H1 (cell line): ENCODE results near the gene DEK. TPM values are rescaled to one million over a fixed set of nuclear protein-coding genes. Genes with fewer than 3 reads are reported as not detected.
A peak's percentile ranks its signal among the peaks of the same experiment; 100 is the strongest.

Experiments used
- CTCF ChIA-PET: fragments of 300-600 bp; sonication (Branson Sonifier 250); formaldehyde crosslinking; loops from one replicate; lab custom pipeline; 2021; ENCODE audit not compliant: partially characterized antibody; lab: Charles Lee
- POLR2A ChIA-PET: fragments of 300-600 bp; sonication (Branson Sonifier 250); formaldehyde crosslinking; loops from one replicate; lab custom pipeline; 2021; ENCODE audit warnings: inconsistent platforms; ENCODE audit not compliant: partially characterized antibody; lab: Charles Lee
- DNase-seq, 2 experiments: peaks; one replicate each; pipeline versions ENCODE4 v3.0.0 to v3.0.0-alpha.2; 2010 to 2022; ENCODE audit warnings: low spot score in 2 of 2, low read depth in 1 of 2, mixed read lengths in 1 of 2
- FAIRE-seq: peaks from 2 replicates; lab custom pipeline; 2011; peaks lifted over from hg19 to GRCh38; lab: Jason Lieb, UNC
- H2AFZ ChIP-seq: 2 replicates; pipeline ENCODE4 v1.8.1; 2012; ENCODE audit warnings: low read length, inconsistent platforms
- H2AK5ac ChIP-seq: 2 replicates; pipeline ENCODE4 v1.6.1; 2013; ENCODE audit warnings: low read depth, low read length
- H2BK120ac ChIP-seq: replicated peaks from 2 replicates; pipeline ENCODE3; 2013; ENCODE audit warnings: low read depth, low read length, inconsistent platforms
- H2BK12ac ChIP-seq: 2 replicates; pipeline ENCODE4 v1.6.1; 2013; ENCODE audit warnings: low read depth, low read length
- H2BK15ac ChIP-seq: 2 replicates; pipeline ENCODE4 v1.6.1; 2013; ENCODE audit warnings: low read length
- H2BK20ac ChIP-seq: 2 replicates; pipeline ENCODE4 v1.6.1; 2013; ENCODE audit warnings: low read length
- H2BK5ac ChIP-seq: 2 replicates; pipeline ENCODE4 v1.6.1; 2013; ENCODE audit warnings: low read depth, low read length
- H3K14ac ChIP-seq: 2 replicates; pipeline ENCODE4 v1.6.1; 2013; ENCODE audit warnings: inconsistent platforms; ENCODE audit not compliant: insufficient read length
- H3K18ac ChIP-seq: 2 replicates; pipeline ENCODE4 v1.6.1; 2013; ENCODE audit warnings: low read length; ENCODE audit errors: extremely low read depth
- H3K23ac ChIP-seq: 2 replicates; pipeline ENCODE4 v1.6.1; 2013; ENCODE audit warnings: inconsistent platforms; ENCODE audit not compliant: insufficient read length
- H3K23me2 ChIP-seq: 2 replicates; pipeline ENCODE4 v1.6.1; 2013; ENCODE audit warnings: low read depth, low read length
- H3K27ac ChIP-seq: 2 replicates; pipeline ENCODE4 v1.6.1; 2011; ENCODE audit warnings: low read depth, low read length, inconsistent platforms
- H3K27me3 ChIP-seq, 4 experiments: replicated peaks in 1 of 4; 1 replicate in 1 of 4; 2 replicates in 3 of 4; pipeline versions ENCODE4 v1.6.1 to v1.8.1; 2011 to 2013; ENCODE audit warnings: low read length in 3 of 4, mild to moderate bottlenecking in 3 of 4, inconsistent platforms in 2 of 4, mixed read lengths in 2 of 4, moderate library complexity in 1 of 4; ENCODE audit not compliant: control insufficient read depth in 3 of 4, insufficient read depth in 3 of 4; ENCODE audit errors: extremely low read depth in 1 of 4
- H3K36me3 ChIP-seq, 4 experiments: 2 replicates each; pipeline versions ENCODE4 v1.6.1 to v1.8.1; 2011 to 2013; ENCODE audit warnings: mild to moderate bottlenecking in 4 of 4, low read length in 3 of 4, moderate library complexity in 2 of 4, control low read depth in 1 of 4, inconsistent platforms in 1 of 4; ENCODE audit not compliant: insufficient read depth in 4 of 4, control insufficient read depth in 2 of 4
- H3K4ac ChIP-seq: replicated peaks from 2 replicates; pipeline ENCODE3; 2013; ENCODE audit warnings: low read length, low read depth, mixed read lengths, inconsistent platforms; ENCODE audit not compliant: insufficient read length
- H3K4me1 ChIP-seq, 4 experiments: replicated peaks in 1 of 4; 1 replicate in 1 of 4; 2 replicates in 3 of 4; pipeline versions ENCODE4 v1.6.1 to v1.8.1; 2011 to 2013; ENCODE audit warnings: low read length in 3 of 4, inconsistent platforms in 2 of 4, mixed read lengths in 1 of 4; ENCODE audit not compliant: insufficient read depth in 4 of 4, control insufficient read depth in 3 of 4
- H3K4me2 ChIP-seq, 2 experiments: 2 replicates each; pipeline versions ENCODE4 v1.6.1 to v1.8.1; 2011 to 2013; ENCODE audit warnings: low read depth in 2 of 2, low read length in 2 of 2, control low read depth in 1 of 2, inconsistent platforms in 1 of 2, mild to moderate bottlenecking in 1 of 2; ENCODE audit not compliant: insufficient read depth in 1 of 2
- H3K4me3 ChIP-seq, 4 experiments: fragments of 200-600, 300-600 bp in 1 of 4; sonication (generic), shearing (Covaris generic), sonication (Bioruptor Twin) in 1 of 4; 2 replicates each; pipeline versions ENCODE4 v1.5.1 to v1.8.1; 2011 to 2016; ENCODE audit warnings: low read length in 4 of 4, low read depth in 3 of 4, control low read depth in 2 of 4, inconsistent platforms in 2 of 4, mild to moderate bottlenecking in 2 of 4, mixed read lengths in 1 of 4, moderate library complexity in 1 of 4; ENCODE audit not compliant: insufficient read depth in 2 of 4; ENCODE audit errors: extremely low read depth in 1 of 4
- H3K56ac ChIP-seq: replicated peaks from 2 replicates; pipeline ENCODE3; 2013; ENCODE audit warnings: low read depth, mild to moderate bottlenecking, mixed read lengths, low read length, inconsistent platforms; ENCODE audit not compliant: insufficient read length
- H3K79me1 ChIP-seq: 2 replicates; pipeline ENCODE4 v1.6.1; 2013; ENCODE audit warnings: low read depth, low read length, control low read depth
- H3K79me2 ChIP-seq, 2 experiments: 2 replicates each; pipeline versions ENCODE4 v1.6.1 to v1.8.1; 2012 to 2013; ENCODE audit warnings: low read length in 2 of 2, mild to moderate bottlenecking in 2 of 2, inconsistent platforms in 1 of 2; ENCODE audit not compliant: insufficient read depth in 2 of 2, control insufficient read depth in 1 of 2
- H3K9ac ChIP-seq, 4 experiments: replicated peaks in 1 of 4; 1 replicate in 1 of 4; 2 replicates in 3 of 4; pipeline versions ENCODE4 v1.6.1 to v1.8.1; 2011 to 2013; ENCODE audit warnings: low read depth in 3 of 4, low read length in 3 of 4, control low read depth in 2 of 4, mild to moderate bottlenecking in 2 of 4, moderate library complexity in 2 of 4, inconsistent platforms in 1 of 4; ENCODE audit errors: extremely low read depth in 1 of 4
- H3K9me3 ChIP-seq, 2 experiments: 2 replicates each; pipeline versions ENCODE4 v1.6.1 to v1.8.1; 2012 to 2013; ENCODE audit warnings: mild to moderate bottlenecking in 2 of 2, moderate library complexity in 2 of 2, control low read depth in 1 of 2, inconsistent platforms in 1 of 2, low read depth in 1 of 2, low read length in 1 of 2, mixed read lengths in 1 of 2; ENCODE audit not compliant: insufficient read depth in 2 of 2
- H4K20me1 ChIP-seq, 2 experiments: replicated peaks in 1 of 2; 2 replicates each; pipeline versions ENCODE3 to v1.8.1; 2011 to 2013; ENCODE audit warnings: inconsistent platforms in 2 of 2, low read length in 2 of 2, mild to moderate bottlenecking in 1 of 2; ENCODE audit not compliant: insufficient read depth in 2 of 2, control insufficient read depth in 1 of 2
- H4K5ac ChIP-seq: 2 replicates; pipeline ENCODE4 v1.6.1; 2013; ENCODE audit warnings: low read length, low read depth, mixed read lengths, inconsistent platforms; ENCODE audit not compliant: insufficient read length
- H4K8ac ChIP-seq: 2 replicates; pipeline ENCODE4 v1.8.0; 2013; ENCODE audit warnings: mild to moderate bottlenecking, moderate library complexity, low read length, inconsistent platforms; ENCODE audit not compliant: insufficient read depth; ENCODE audit errors: extremely low read depth
- H4K91ac ChIP-seq: replicated peaks from 2 replicates; pipeline ENCODE3; 2013; ENCODE audit warnings: low read length, mixed read lengths, inconsistent platforms; ENCODE audit not compliant: insufficient read length
- CBX5 ChIP-seq: fragments of 300-800, 300-1000 bp; sonication (generic); IDR thresholded peaks from 2 replicates; pipeline ENCODE4 v1.7.1; 2016; ENCODE audit warnings: antibody characterized with exemption, low read length, low read depth
- CHD1 ChIP-seq: IDR thresholded peaks from 2 replicates; pipeline ENCODE4 v1.6.1; 2012; ENCODE audit warnings: low read depth, low read length, improper control_type of control experiment
- CREB1 ChIP-seq: IDR thresholded peaks from 2 replicates; pipeline ENCODE4 v1.6.1; 2012; ENCODE audit warnings: inconsistent platforms
- CTCF ChIP-seq, 3 experiments: IDR thresholded peaks; 1 replicate in 2 of 3; 2 replicates in 1 of 3; pipeline versions ENCODE4 v1.5.1 to v1.6.1; 2011; ENCODE audit warnings: low read length in 3 of 3, mild to moderate bottlenecking in 3 of 3, inconsistent platforms in 2 of 3, low read depth in 1 of 3, moderate library complexity in 1 of 3; ENCODE audit not compliant: insufficient read depth in 1 of 3; ENCODE audit errors: control extremely low read depth in 1 of 3
- E2F6 ChIP-seq: IDR thresholded peaks from 2 replicates; pipeline ENCODE4 v1.6.1; 2012; ENCODE audit warnings: inconsistent platforms
- GTF2F1 ChIP-seq: IDR thresholded peaks from 2 replicates; pipeline ENCODE4 v1.6.1; 2012; ENCODE audit warnings: low read depth, low read length, improper control_type of control experiment, borderline replicate concordance
- RFX5 ChIP-seq: IDR thresholded peaks from 2 replicates; pipeline ENCODE4 v1.6.1; 2011; ENCODE audit warnings: low read depth, low read length, improper control_type of control experiment, borderline replicate concordance
- SIN3A ChIP-seq, 2 experiments: IDR thresholded peaks in 1 of 2; conservative IDR thresholded peaks in 1 of 2; 2 replicates each; pipeline ENCODE4 v1.6.1; 2011 to 2012; ENCODE audit warnings: low read length in 2 of 2, improper control_type of control experiment in 1 of 2, low read depth in 1 of 2, mild to moderate bottlenecking in 1 of 2
- TBP ChIP-seq: IDR thresholded peaks from 2 replicates; pipeline ENCODE4 v1.6.1; 2011; ENCODE audit warnings: low read depth, low read length, improper control_type of control experiment
- YY1 ChIP-seq: IDR thresholded peaks from 2 replicates; pipeline ENCODE4 v1.6.1; 2011; ENCODE audit warnings: low read depth, mild to moderate bottlenecking, low read length
- WGBS, 2 experiments: shearing (Covaris generic) in 1 of 2; methylation state at CpG; one replicate each; pipeline versions ENCODE4 v1.1.6 to v1.1.7; 2013 to 2015; ENCODE audit warnings: low lambda C conversion rate in 2 of 2, mixed read lengths in 2 of 2, inconsistent platforms in 1 of 2, low coverage in 1 of 2, missing lambda C conversion rate in 1 of 2; ENCODE audit not compliant: insufficient replicate concordance in 2 of 2, insufficient coverage in 1 of 2, insufficient read length in 1 of 2; ENCODE audit errors: extremely low coverage in 1 of 2, missing lambda C conversion rate in 1 of 2; 5-methylcytosine and 5-hydroxymethylcytosine counted together
- polyA plus RNA-seq, 7 experiments: library from polyadenylated mRNA; depleted of rRNA in 3 of 7; stranded (reverse) in 5 of 7; unstranded in 2 of 7; fragments of >200 nt in 5 of 7; fragments of 200-250 nt in 2 of 7; gene quantifications; 1 replicate in 5 of 7; 2 replicates in 1 of 7; 4 replicates in 1 of 7; pipeline versions ENCODE4 v1.2.1 to v1.2.3, GENCODE V29; 2011 to 2013; ENCODE audit warnings: missing spikeins in 2 of 7, mixed read lengths in 2 of 7
- total RNA-seq: library from RNA; stranded (reverse); fragmentation: NEBNext Ultra II Directional; extraction: Animal tissue kit (Norgen Biotek cat#: 25700); gene quantifications from 2 replicates; pipeline ENCODE4 v1.2.1, GENCODE V29; 2021

Gene DEK
- total and polyA plus RNA-seq, 2 of the 8 experiments (the other 6 are each of a cell fraction or from before 2014, with no cell fraction given): 40.0 to 228 TPM

GRCh38 chr6:18186033-18186432 is 78.3 kb downstream of the DEK start:
- no peak overlapping the region for H4K5ac ChIP-seq
- no peaks in the 10 kb centered on the region for H3K79me1 ChIP-seq
- no peak overlapping the region; the same call in 1 of the 2 replicates for H3K27ac ChIP-seq
- no peak overlapping the region for H3K18ac ChIP-seq
- peak overlapping the region; percentile 22 to 48; a peak in 2 of 4 replicates for H3K4me2 ChIP-seq
- H2AFZ ChIP-seq: no peak overlapping the region
- H4K91ac ChIP-seq: no peak overlapping the region
- no peak overlapping the region; the same call in 1 of the 2 replicates for H2BK15ac ChIP-seq
- H3K4me3 ChIP-seq: peak overlapping the region in 1 of 4 experiments; percentile 10; a peak in 1 of 8 replicates
- H3K4me1 ChIP-seq: peaks cover 4 to 15% (median 10%) of the 10 kb centered on the region in 4 experiments
- no peak overlapping the region for H2AK5ac ChIP-seq
- H3K9ac ChIP-seq: no peak overlapping the region
- CTCF ChIA-PET: interaction anchor here (0.7 to 1.4 kb wide), 3 partner anchors 15 to 64 kb away, joined by 3 to 5 read pairs (median 3); no protein-coding TSS in a partner anchor
- H2BK5ac ChIP-seq: no peak overlapping the region
- no peak overlapping the region for H3K56ac ChIP-seq
- no peak overlapping the region for H3K23ac ChIP-seq
- H3K9me3 ChIP-seq: no peaks in the 10 kb centered on the region
- H3K27me3 ChIP-seq: no peaks in the 10 kb centered on the region
- POLR2A ChIA-PET: interaction anchor here (0.7 to 1.4 kb wide), 4 partner anchors 37 to 78 kb away, joined by 3 to 5 read pairs (median 3); partner anchors contain the start of genes DEK and NHLRC1
- no peak overlapping the region for H2BK20ac ChIP-seq
- WGBS, 2 experiments: 42% methylated on average over 2 of the region's 2 CpGs; no CpG with 5 or more reads in 1 of the 2 experiments
- DNase-seq (peak in 1 of 2 experiments; percentile 9), FAIRE-seq (peak; percentile 98)
- H2BK120ac ChIP-seq: no peak overlapping the region
- no peak overlapping the region for H4K8ac ChIP-seq
- no peak overlapping the region for H3K4ac ChIP-seq
- no peaks in the 10 kb centered on the region for H4K20me1 ChIP-seq
- no peaks in the 10 kb centered on the region for H3K79me2 ChIP-seq
- H2BK12ac ChIP-seq: no peak overlapping the region
- no peak overlapping the region for H3K14ac ChIP-seq
- no peaks in the 10 kb centered on the region for H3K23me2 ChIP-seq
- H3K36me3 ChIP-seq: no peaks in the 10 kb centered on the region
- TF ChIP-seq SIN3A (conservative IDR thresholded peaks at IDR 0.05 in 1 of 2, IDR thresholded peaks at IDR 0.05 in 1 of 2; ENCODE audit: low read depth in 1 of 2, low read length in 2 of 2) (no peak; a peak in 1 of 4 replicates), CBX5 (no peak), YY1 (0 out of 2 replicates have a peak, but pooled peaks have one; percentile 23), CTCF (IDR thresholded peaks at IDR 0.05; ENCODE audit: control extremely low read depth in 1 of 3, insufficient read depth in 1 of 3, low read depth in 1 of 3, low read length in 3 of 3) (no peak), CHD1 (no peak), CREB1 (no peak), RFX5 (no peak), GTF2F1 (no peak), TBP (no peak), E2F6 (no peak)
